Lung (tissue), 12 donors: ENCODE results near the gene WDR73. TPM values are rescaled to one million over a fixed set of nuclear protein-coding genes. Genes with fewer than 3 reads are reported as not detected.

Experiments used
- ATAC-seq: fragments of 200-7000 bp; cut with Tn5 transposase; one replicate; pipeline ENCODE4 v1.9.1; 2020; ENCODE audit warnings: moderate number of reproducible peaks; ENCODE audit not compliant: insufficient read depth, low FRiP score
- DNase-seq, 3 donors: peaks; one replicate each; pipeline ENCODE4 v3.0.0-alpha.2; 2013 to 2017
- H3K27ac ChIP-seq, 2 donors: one replicate each; pipeline ENCODE4 v1.5.1; 2013; ENCODE audit warnings: mild to moderate bottlenecking in 2 of 2, moderate library complexity in 2 of 2, control low read depth in 1 of 2, inconsistent platforms in 1 of 2, low read depth in 1 of 2, low read length in 1 of 2
- H3K27me3 ChIP-seq, 3 donors: one replicate each; pipeline ENCODE4 v1.5.1; 2013; ENCODE audit warnings: low read length in 2 of 3; ENCODE audit not compliant: control insufficient read depth in 3 of 3, insufficient read depth in 3 of 3
- H3K36me3 ChIP-seq, 4 donors: one replicate each; pipeline ENCODE4 v1.5.1; 2013; ENCODE audit warnings: low read length in 4 of 4, mild to moderate bottlenecking in 1 of 4, moderate library complexity in 1 of 4; ENCODE audit not compliant: control insufficient read depth in 4 of 4, insufficient read depth in 4 of 4
- H3K4me1 ChIP-seq, 5 donors: one replicate each; pipeline ENCODE4 v1.5.1; 2013; ENCODE audit warnings: low read length in 5 of 5, mild to moderate bottlenecking in 2 of 5, moderate library complexity in 1 of 5; ENCODE audit not compliant: control insufficient read depth in 5 of 5, insufficient read depth in 5 of 5
- H3K4me3 ChIP-seq: one replicate; pipeline ENCODE4 v1.5.1; 2013; ENCODE audit warnings: mild to moderate bottlenecking, control low read depth, moderate library complexity
- H3K9ac ChIP-seq, 2 donors: one replicate each; pipeline ENCODE4 v1.5.1; 2013; ENCODE audit warnings: low read length in 2 of 2, control low read depth in 1 of 2; ENCODE audit not compliant: insufficient read depth in 1 of 2
- H3K9me3 ChIP-seq, 4 donors: one replicate each; pipeline ENCODE4 v1.5.1; 2013; ENCODE audit warnings: low read length in 3 of 4, mild to moderate bottlenecking in 1 of 4, moderate library complexity in 1 of 4; ENCODE audit not compliant: control insufficient read depth in 4 of 4, insufficient read depth in 3 of 4
- whole genome bisulfite sequencing, 2 donors: extraction: QIAGEN DNeasy Blood & Tissue Kit; methylation state at CpG; one replicate each; pipeline ENCODE4 v1.1.7; 2013; 5-methylcytosine and 5-hydroxymethylcytosine counted together
- polyA plus RNA-seq, 2 donors: library from polyadenylated mRNA; stranded (reverse); fragments of 200-250 nt; gene quantifications; one replicate each; pipeline ENCODE4 v1.2.1, GENCODE V29; 2013
- total RNA-seq, 2 donors: library from RNA; depleted of rRNA in 1 of 2; stranded (reverse); fragments of >200 nt in 1 of 2; gene quantifications; one replicate each; pipeline ENCODE4 v1.2.1, GENCODE V29; 2014 to 2021
- TF ChIP-seq, protein P1 (sequence below): IDR thresholded peaks from 2 replicates; pipeline ENCODE4 v1.5.1; 2012; ENCODE audit warnings: mild to moderate bottlenecking; ENCODE audit errors: control extremely low read depth, extremely low read depth
- donor health status: control.
- donor health status: control.
- donor health status: Bipolar disorder and iron deficiency.
- donor health status: healthy.
- donor health status: DM: yes; HTN: yes; CAD: no.

The WDR73 gene
- total and polyA plus RNA-seq, 4 donors: 18.2 to 35.6 (median 26.5) TPM

DNA sequence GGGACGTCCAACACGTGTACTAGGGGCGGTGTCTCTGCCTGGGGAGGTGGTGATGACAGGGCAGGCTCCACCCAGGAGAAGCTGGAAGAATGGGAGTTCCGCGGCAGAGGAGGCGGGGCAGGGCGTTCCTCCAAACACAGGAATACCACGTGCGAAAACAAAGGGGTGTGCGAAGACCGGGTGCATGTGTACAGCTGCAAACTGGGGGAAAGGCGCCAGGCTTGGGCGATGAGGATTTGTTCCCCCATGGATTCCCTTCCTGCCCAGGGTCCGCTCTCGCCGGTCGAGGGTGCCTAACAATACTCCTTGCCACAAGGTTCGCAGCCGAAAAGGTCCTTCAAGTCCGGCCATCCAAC is 53.8 kb downstream of the WDR73 start:
- H3K27me3 ChIP-seq: no peaks in the 10 kb centered on the region
- peak overlapping the region in 1 of 2 donors; percentile 38 for H3K27ac ChIP-seq
- WGBS, 2 donors: 0 to 1% methylated on average over 20 of the region's 20 CpGs
- no peaks in the 10 kb centered on the region for H3K9me3 ChIP-seq
- TF ChIP-seq, protein P1, sequence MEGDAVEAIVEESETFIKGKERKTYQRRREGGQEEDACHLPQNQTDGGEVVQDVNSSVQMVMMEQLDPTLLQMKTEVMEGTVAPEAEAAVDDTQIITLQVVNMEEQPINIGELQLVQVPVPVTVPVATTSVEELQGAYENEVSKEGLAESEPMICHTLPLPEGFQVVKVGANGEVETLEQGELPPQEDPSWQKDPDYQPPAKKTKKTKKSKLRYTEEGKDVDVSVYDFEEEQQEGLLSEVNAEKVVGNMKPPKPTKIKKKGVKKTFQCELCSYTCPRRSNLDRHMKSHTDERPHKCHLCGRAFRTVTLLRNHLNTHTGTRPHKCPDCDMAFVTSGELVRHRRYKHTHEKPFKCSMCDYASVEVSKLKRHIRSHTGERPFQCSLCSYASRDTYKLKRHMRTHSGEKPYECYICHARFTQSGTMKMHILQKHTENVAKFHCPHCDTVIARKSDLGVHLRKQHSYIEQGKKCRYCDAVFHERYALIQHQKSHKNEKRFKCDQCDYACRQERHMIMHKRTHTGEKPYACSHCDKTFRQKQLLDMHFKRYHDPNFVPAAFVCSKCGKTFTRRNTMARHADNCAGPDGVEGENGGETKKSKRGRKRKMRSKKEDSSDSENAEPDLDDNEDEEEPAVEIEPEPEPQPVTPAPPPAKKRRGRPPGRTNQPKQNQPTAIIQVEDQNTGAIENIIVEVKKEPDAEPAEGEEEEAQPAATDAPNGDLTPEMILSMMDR: no peak
- DNase-seq (peak; percentile 82 to 86 (median 84)), ATAC-seq (peak; percentile 84)
- H3K4me1 ChIP-seq: peaks cover 0 to 3% (median 0%) of the 10 kb centered on the region in 5 donors
- peaks cover 3 to 14% (median 8%) of the 10 kb centered on the region in 4 donors for H3K36me3 ChIP-seq
- peak overlapping the region in 1 of 2 donors; percentile 66 for H3K9ac ChIP-seq
- H3K4me3 ChIP-seq: peak overlapping the region; percentile 57

DNA sequence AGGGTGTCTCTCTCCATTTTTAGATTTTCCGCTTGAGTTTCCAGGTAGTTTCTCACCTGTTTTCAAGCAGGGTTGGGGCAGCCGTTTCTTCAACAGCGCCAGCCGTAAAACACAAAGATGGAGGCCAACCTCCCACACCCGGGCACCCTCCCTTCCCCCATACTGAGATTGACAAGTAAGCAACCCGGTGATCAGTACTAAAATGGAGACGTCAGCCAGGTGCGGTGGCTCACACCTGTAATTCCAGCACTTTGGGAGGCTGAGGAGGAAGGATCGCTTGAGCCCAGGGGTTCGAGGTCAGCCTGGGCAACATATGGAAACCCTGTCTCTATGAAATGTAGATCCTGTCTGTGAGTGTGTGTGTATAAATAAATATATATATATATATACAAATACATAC is 54.2 kb downstream of the WDR73 start:
- TF ChIP-seq, protein P1: no peak
- Histone ChIP-seq H3K27me3 (no peaks in the 10 kb centered on the region), H3K4me1 (peaks cover 0 to 3% (median 0%) of the 10 kb centered on the region in 5 donors), H3K4me3 (no peak overlapping the region), H3K9ac (no peak overlapping the region), H3K36me3 (peaks cover 3 to 12% (median 5%) of the 10 kb centered on the region in 4 donors), H3K9me3 (no peaks in the 10 kb centered on the region), H3K27ac (no peak overlapping the region)
- ATAC-seq (no peak), DNase-seq (no peak)
- WGBS, 2 donors: 77 to 84% methylated on average over 10 of the region's 10 CpGs

- WGBS, 2 donors: 45 to 64% methylated on average over 1 of the region's 1 CpG
- DNase-seq (peak; percentile 39 to 55 (median 45)), ATAC-seq (no peak)
- peaks cover 0 to 3% (median 0%) of the 10 kb centered on the region in 5 donors for H3K4me1 ChIP-seq
- no peak overlapping the region for H3K9ac ChIP-seq
- H3K27ac ChIP-seq: peak overlapping the region in 1 of 2 donors; percentile 32
- TF ChIP-seq, protein P1: peak; percentile 43
- H3K36me3 ChIP-seq: peaks cover 2 to 10% (median 4%) of the 10 kb centered on the region in 4 donors
- H3K27me3 ChIP-seq: no peaks in the 10 kb centered on the region
- no peaks in the 10 kb centered on the region for H3K9me3 ChIP-seq
- no peak overlapping the region for H3K4me3 ChIP-seq
These were observed 55.1 kb downstream of the WDR73 start for GRCh38 chr15:84598993-84599392.

GRCh38 chr15:84598250-84598649 is 55.8 kb downstream of the WDR73 start:
- Histone ChIP-seq H3K4me1 (peaks cover 0 to 3% (median 0%) of the 10 kb centered on the region in 5 donors), H3K9ac (no peak overlapping the region), H3K36me3 (peaks cover 0 to 4% (median 0%) of the 10 kb centered on the region in 4 donors), H3K9me3 (no peaks in the 10 kb centered on the region), H3K27me3 (no peaks in the 10 kb centered on the region), H3K27ac (peak overlapping the region in 1 of 2 donors; percentile 32), H3K4me3 (no peak overlapping the region)
- ATAC-seq (no peak), DNase-seq (no peak)
- 36 to 63% methylated on average over 2 of the region's 2 CpGs for WGBS, 2 donors
- TF ChIP-seq, protein P1: no peak
